Hematopoietic multipotent progenitor cell treated with erythropoietin and hydrocortisone succinate and interleukin-3 and kit ligand, for 15 days (in vitro differentiated cells): ENCODE data around the gene ZFAND4.
"Not testable (repeated sequence)": the region's sequence is repeated elsewhere in the genome, so short reads cannot be mapped to it uniquely, and the experiment has no call there.

Experiments
- DNase-seq: peaks from one replicate; pipeline ENCODE4 v3.0.0-alpha.2; 2015; ENCODE audit warnings: low spot score

The ZFAND4 gene

DNA sequence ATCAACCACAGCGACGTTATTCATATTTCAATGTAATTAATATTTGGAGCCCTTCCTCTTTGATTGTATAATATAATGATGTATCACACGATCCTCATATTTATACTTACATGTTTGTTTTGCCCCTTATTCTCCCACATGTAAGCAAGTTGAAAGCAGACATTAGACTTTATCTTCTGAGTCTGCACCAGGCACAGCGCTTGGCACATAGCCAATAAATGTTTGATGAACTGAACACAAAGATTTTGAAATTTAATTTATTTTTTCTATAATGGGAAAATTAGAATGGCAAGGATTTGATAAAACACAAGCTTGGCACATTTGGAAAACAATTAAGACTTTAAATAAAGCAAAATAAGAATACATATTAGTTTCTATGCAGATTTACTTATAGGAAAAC lies 31.6 kb downstream of the ZFAND4 start:
- peak; percentile 56 for DNase-seq

GRCh38 chr10:45640049-45640448 lies 32.5 kb downstream of the ZFAND4 start:
- no peak for DNase-seq

- no peak for DNase-seq
Observed at GRCh38 chr10:45627412-45628048, 45.0 kb downstream of the ZFAND4 start.

DNA sequence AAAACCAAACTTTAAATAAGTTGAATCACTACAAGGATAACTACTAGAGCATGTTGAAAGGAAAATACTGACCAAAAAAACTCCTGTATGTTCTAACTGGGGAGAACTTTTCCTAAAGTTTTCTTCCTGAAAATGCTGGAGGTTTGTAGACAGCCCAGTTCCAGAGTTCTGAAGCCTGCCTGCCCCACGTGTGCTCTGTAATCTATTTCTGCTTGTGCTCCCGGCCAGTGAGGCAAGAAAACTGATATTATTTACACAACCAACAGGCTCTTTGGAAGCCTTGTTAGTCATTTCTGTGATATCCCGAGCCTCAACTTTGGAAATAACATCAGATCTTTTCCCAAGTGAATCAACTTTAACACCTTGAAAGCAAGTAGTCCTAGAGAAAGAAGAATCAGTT lies 46.7 kb downstream of the ZFAND4 start:
- DNase-seq, result no peak

GRCh38 chr10:45624724-45625123 lies 47.8 kb downstream of the ZFAND4 start:
- no peak for DNase-seq

GRCh38 chr10:45614869-45615268 lies 57.7 kb downstream of the ZFAND4 start:
- DNase-seq, result no peak

GRCh38 chr10:45612741-45613140 lies 59.8 kb downstream of the ZFAND4 start:
- DNase-seq, result no peak

GRCh38 chr10:45608052-45608451 lies 64.5 kb downstream of the ZFAND4 start:
- DNase-seq, result no peak

GRCh38 chr10:45607276-45607675 lies 65.3 kb downstream of the ZFAND4 start:
- DNase-seq, result no peak

DNA sequence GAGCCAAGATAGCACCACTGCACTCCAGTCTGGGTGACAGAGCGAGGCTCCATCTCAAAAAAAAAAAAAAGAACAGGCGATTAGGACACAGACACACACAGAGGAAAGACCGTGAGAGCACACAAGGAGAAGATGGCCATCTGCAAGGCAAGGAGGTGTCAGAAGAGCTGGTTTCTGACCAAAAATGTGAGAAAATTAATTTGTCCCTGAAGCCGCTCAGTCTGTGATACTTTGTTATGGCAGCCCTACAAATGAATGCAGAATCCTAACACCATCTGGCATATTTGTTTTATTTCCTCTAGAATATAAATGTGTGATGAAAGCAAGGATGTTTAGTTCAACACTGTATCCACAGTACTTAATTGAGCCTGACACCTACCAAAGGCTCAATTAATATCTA lies 69.7 kb downstream of the ZFAND4 start:
- DNase-seq, result no peak

DNA sequence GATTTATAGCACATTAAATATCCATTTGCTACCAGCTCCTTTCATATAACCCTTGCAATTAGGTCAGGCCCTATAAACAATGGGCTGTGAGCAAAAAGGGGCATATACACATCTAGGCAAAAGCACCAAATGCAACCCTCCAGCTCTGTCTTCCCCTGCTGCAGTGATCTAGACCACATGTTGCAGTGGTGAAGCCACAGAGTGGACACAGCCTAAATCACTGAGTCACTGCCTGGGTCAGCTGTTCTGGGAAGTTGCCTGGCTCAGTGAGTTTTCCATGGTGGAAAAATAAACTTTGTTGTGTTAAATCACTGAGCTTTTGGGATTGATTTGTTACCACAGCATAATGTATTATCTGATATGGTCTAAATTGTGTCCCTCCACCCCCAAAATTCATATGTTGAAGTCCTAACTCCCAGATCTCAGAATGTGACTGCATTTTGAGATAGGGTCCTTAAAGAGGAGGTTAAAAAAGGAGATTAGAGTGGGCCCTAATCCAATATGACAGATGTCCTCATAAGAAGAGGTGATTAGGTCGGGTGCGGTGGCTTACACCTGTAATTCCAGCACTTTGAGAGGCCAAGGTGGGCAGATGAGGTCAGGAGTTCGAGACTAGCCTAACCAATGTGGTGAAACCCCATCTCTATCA lies 70.4 kb downstream of the ZFAND4 start:
- DNase-seq, result no peak

DNA sequence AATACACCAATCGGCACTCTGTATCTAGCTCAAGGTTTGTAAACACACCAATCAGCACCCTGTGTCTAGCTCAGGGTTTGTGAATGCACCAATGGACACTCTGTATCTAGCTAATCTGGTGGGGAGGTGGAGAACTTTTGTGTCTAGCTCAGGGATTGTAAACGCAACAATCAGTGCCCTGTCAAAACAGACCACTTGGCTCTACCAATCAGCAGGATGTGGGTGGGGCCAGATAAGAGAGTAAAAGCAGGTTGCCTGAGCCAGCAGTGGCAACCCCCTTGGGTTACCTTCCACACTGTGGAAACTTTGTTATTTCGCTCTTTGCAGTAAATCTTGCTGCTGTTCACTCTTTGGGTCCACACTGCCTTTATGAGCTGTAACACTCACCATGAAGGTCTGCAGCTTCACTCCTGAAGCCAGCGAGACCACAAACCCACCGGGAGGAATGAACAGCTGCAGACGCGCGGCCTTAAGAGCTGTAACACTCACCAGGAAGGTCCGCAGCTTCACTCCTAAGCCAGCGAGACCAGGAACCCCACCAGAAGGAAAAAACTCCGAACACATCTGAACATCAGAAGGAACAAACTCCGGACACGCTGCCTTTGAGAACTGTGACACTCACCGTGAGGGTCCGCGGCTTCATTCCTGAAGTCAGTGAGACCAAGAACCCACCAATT lies 71.2 kb downstream of the ZFAND4 start:
- not testable (repeated sequence) for DNase-seq

- DNase-seq, result not testable (repeated sequence)
Observed at GRCh38 chr10:45600337-45601253, 72.0 kb downstream of the ZFAND4 start.

- no peak for DNase-seq
Observed at GRCh38 chr10:45599646-45600045, 72.9 kb downstream of the ZFAND4 start.

DNA sequence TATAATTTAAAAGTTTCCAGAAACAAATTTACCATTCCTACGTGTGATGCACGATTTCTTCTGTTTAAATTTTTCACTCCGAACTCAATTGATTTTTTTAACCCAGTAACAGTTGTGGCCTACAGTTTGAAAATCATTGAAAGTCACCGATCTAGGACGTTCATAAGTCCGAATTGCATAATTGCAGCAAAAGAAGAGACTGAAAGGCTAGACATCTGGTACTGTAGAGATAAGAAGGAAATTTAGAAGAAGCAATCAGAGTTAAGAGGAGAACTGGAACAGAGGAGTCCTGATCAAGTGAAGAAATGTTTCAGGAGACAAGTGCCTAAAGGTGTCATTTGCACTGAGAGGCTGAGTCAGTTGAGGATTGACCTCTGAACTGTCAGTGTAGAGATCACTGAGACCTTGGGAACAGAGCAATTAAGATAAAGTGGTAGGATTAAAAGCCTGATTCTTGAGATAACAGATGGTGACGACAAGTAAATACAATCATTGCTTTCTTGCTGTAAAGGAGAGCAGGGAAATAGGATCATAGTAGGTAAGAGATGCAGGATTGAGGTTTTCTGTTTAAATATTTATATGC lies 73.5 kb downstream of the ZFAND4 start:
- DNase-seq, result no peak

- no peak for DNase-seq
Observed at GRCh38 chr10:45596526-45596925, 76.0 kb downstream of the ZFAND4 start.

GRCh38 chr10:45594276-45595157 lies 78.1 kb downstream of the ZFAND4 start:
- peak; percentile 95 for DNase-seq

DNA sequence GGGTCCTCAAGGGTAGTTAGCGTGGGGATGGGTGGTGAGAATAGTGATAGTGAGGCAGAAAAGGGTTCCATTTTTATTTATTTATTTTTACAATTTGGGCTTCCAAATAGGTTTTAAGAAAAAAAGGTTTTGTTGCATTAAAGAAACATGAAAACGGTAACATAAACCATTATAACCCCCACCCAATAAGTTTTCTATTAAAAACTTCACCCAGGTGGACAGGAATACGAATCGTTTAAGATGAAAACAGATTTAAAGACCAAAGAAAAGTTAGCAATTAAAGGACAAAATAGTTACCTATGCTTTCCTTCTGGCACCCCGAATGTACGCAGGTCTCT lies 78.7 kb downstream of the ZFAND4 start:
- DNase-seq, result no peak

DNA sequence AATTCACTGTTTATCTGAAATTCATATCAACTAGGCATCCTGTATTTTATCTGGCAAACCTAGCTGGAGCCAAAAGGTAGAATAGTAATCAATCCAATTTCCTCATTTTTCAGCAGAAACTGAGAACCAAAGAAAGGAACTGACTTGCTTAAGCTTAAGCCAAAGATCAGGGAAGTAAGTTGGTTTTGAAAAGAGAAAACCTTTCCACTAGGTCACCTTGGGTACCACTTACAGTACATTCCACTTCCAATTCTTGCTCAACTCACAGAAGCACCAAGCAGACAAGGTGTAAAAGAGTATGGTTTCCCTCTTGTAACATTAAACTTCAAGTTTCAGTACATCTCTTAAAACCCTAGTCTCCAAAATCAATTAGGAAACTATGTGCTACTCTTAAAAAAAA lies 79.6 kb downstream of the ZFAND4 start:
- peak; percentile 43 for DNase-seq

DNA sequence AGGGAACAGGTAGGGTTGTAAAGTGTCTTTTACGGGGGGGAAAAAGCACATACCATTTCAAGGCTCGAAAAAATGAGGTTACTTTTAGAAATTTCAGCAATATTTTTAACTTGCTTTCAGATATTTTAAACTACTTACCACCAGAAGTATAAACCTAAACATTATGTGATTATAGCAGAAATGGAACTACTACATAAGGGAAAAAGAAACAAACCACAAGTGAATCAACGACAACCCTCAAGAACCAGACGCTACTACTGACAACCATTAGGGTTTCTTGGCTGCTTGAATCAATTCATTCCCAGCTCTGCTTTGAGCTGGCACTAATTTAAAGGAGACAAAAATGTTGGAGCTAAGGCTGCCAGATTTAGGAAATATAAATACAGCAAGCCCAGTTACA lies 80.1 kb downstream of the ZFAND4 start:
- DNase-seq, result peak; percentile 46

GRCh38 chr10:45591280-45591679 lies 81.3 kb downstream of the ZFAND4 start:
- DNase-seq, result peak; percentile 57
